NCI-H345 (cell line): Measurements from ENCODE around the gene PHOSPHO2.
"Not testable (repeated sequence)": the region's sequence is repeated elsewhere in the genome, so short reads cannot be mapped to it uniquely, and the experiment has no call there.

Experiments
- DNase-seq: peaks from one replicate; lab custom pipeline; 2025; lab: John Stamatoyannopoulos, UW

Gene PHOSPHO2

DNA sequence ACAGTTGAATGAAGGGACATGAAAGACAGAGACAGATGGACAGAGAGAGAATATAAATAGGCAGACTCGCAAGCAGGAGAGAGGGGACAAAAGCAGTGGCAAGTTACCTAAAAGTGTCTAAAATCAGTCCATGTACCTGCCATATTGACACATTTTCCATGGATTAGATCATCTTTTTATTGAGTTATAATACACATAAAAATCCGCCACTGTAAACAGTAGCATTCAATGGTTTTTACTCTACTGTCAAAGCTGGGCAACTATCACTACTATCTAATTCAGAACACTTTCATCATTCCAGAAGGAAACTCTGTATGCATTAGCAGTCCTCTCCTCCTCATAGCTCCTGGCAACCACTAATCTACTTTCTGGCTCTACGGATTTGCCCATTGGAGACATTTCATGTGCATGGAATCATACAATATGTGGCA lies 10.1 kb upstream of the PHOSPHO2 start:
- DNase-seq, result no peak

DNA sequence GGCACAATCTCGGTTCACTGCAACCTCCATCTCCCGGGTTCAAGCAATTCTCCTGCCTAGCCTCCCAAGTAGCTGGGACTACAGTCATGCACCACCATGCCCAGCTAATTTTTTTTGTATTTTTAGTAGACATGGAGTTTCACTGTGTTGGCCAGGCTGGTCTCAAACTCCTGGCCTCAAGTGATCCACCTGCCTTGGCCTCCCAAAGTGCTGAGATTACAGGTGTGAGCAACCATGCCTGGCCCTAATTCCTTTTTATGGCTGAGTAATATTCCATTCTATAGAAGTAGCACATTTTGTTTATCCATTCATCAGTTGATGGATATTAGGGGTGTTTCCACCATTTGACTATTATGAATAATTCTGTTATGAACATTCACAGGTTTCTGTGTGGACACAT lies 9.6 kb upstream of the PHOSPHO2 start:
- not testable (repeated sequence) for DNase-seq

DNA sequence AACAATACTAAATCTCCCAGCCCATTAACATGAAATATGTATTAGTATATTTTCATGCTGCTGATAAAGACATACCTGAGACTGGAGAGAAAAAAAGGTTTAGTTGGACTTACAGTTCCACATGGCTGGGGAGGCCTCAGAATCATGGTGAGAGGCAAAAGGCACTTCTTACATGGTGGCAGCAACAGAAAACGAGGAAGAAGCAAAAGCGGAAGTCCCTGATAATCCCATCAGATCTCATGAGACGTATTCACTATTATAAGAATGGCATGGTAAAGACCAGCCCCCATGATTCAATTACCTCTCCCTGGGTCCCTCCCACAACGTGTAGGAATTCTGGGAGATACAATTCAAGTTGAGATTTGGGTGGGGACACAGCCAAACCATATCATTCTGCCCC lies 7.4 kb upstream of the PHOSPHO2 start:
- not testable (repeated sequence) for DNase-seq

DNA sequence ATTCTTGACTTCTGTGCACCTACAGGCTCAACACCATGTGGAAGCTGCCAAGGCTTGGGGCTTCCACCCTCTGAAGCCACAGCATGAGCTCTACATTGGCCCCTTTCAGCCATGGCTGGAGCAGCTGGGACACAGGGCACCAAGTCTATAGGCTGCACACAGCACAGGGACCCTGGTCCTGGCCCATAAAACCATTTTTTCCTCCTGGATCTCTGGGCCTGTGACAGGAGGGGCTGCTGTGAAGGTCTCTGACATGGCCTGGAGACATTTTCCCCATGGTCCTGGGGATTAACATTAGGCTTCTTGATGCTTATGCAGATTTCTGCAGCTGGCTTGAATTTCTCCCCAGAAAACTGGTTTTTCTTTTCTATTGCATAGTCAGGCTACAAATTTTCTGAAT lies 6.3 kb upstream of the PHOSPHO2 start:
- not testable (repeated sequence) for DNase-seq

DNA sequence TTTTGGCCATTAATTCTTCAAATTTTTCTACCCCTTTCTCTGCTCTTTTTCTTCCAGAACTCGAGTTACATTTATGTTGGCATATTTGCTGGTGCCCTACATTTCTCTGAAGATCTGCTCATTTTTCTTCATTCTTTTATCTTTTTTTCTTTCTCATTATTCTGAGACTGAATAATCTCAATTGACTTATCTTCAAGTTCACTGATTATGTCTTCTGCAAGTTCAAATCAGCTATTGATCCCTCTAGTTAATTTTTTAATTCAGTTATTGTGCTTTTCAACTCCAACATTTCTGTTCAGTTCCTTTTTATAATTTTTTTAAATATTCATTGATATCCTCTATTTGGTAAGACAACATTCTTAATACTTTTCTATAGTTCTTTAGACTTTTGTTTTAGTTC lies 3.3 kb upstream of the PHOSPHO2 start:
- DNase-seq, result no peak

DNA sequence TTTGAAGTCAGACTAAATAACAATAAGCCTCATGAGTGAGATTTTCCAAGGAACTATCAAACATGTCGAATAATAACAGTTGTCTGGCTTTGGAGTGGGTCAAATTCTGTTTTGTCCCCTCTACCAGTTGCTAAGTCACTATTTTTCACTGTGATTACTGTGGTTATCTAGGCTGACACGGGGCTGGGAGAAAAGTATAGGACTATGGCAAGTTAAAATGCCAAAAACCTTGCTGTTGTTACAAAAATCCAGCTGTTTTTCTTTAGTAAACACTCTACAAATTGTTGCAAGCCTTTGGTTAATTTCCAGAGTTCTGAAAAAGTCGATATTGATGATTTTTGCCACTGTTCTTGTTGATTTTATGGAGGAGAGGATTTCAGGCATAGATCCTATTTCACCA lies 1.6 kb upstream of the PHOSPHO2 start:
- DNase-seq, result no peak

DNA sequence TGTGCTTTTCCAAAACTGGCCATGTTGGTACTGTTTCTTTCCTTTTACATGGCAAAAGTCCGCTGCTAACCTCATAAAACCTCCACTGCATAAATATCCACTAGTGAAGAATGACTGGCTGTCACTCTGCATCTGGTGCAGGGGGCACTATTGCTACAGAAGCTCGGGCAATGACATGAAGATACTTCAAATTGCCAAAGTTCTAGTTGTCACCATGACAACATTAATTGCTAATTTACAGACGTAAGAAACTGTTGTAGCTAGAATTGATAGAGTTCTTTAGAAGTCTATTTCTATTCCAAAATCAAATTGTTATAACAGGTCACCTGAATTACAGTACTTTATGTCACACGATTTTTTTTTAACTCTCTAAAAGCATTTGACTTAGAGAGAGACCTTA lies 909 bp upstream of the PHOSPHO2 start:
- DNase-seq, result peak; percentile 14

DNA sequence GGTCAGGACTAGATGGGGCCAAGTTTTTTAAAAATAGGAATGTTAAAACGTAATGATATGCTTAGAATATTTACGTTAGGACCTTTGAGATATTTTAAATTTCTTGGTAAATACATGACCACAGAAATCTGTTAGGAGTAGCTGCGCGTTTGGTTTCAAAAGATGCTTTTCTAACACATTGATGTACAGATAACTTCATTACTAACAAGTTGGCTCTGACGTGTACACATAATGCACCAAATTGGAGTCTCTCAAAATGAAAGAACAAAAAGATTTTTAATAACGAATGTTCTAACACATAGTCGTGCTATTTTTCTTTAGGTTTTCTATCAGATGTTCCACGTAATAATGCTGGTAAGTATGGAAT lies 608 bp downstream of the PHOSPHO2 start:
- no peak for DNase-seq

DNA sequence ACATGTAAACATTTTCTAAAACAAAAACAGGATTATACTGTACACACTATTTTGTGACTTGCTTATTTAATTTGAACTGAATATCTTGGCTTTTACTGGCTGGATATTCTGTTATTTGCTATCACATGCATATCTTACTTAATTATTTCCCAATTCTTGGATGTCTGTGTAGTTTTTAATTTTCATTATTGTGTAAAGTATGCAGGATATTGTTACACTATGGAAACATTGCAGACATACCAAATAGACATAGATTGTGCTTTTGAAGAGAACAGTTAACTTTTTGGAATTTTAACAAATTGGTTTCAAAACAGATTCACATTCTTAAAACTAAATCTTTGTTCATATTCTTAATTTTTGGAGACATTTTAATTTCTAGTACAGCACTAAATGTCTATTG lies 2.1 kb downstream of the PHOSPHO2 start:
- DNase-seq, result no peak

DNA sequence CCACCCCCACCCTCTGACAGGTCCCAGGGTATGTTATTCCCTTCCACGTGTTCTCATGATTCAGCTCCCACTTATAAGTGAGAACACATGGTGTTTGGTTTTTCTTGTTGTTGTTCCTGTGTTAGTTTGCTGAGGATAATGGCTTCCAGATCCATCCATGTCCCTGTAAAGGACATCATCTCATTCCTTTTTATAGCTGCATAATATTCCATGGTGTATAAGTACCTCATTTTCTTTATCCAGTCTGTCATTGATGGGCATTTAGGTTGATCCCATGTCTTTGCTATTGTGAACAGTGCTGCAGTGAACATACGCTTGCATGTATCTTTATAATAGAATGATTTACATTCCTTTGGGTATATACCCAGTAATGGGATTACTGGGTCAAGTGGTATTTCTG lies 4.9 kb downstream of the PHOSPHO2 start:
- not testable (repeated sequence) for DNase-seq

DNA sequence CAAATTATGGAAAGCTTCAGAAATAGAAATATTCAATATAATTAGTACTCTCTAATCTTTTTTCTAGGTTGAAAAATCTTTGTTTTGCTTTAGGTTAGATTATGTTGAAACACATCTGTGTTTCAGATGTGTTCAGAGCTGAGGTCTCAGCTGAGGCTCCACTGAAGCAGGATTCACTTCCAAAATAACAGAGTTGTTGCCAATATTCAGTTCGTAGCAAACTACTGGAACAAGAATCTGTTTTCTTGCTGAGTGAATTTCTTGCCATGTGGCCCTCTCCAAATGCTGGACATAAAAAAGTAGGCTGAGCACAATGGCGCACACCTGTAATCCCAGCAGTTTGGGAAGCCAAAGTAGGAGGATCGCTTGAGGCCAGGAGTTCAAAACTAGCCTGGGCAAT lies 8.7 kb downstream of the PHOSPHO2 start:
- DNase-seq, result no peak

DNA sequence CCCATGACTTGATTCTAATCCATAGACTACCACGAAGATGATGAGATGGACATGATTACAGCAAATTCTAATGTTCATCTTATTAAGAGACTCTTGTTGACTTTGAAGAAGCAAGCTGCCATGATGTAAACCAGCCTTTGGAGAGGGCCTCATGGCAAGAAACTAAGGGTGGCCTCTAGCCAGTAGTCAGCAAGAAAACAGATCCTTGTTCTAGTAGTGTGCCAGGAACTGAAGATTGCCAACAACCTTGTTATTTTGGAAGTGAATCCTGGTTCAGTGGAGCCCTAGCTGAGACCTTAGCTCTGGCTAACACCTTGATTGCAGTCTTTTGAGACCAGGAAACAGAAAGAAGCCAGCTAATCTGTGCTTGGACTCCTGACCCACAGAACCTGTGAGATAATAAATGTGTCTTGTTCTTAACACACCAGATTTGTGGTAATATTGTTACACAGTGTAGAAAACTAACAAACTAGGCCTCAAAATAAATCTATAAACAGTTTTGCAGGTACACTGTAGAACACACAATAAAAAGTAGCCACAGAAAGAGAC lies 10.0 kb downstream of the PHOSPHO2 start:
- no peak for DNase-seq

DNA sequence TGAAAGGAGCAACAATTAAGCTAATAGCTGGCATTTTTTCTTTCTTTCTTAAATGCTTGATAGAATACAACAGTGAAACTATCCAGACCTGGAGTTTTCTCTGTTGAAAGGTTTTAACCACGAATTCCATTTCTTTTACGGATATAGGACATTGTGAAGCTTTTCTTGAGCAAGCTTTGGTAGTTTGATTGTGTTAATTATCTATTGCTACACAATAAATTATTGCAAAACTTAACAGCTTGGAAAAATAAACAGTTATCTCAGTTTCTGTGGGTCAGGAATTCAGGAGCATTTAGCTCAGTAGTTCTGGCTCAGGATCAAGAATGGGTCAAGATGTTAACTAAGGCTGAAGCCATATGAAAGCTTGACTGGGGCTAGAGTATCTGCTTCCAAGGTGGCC lies 11.7 kb downstream of the PHOSPHO2 start:
- DNase-seq, result no peak

DNA sequence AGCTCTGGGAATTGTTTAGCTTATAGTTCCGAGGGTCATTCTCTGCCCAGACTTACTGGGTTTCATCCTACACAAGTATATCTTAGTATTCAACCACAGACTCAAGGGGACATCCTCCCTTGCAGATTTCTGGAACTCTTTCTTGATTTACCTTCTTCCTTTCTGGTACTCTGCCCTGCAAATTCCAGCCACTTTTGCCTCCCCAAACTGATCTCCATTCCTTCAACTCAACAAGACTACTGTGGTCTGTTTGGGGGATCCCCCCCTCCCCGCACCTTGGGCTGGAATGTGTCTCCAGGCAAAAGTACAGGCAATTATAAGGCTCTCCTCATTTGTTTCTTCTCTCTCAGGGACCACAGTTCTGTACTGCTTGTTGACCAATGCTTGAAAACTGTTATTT lies 13.4 kb downstream of the PHOSPHO2 start:
- DNase-seq, result no peak

DNA sequence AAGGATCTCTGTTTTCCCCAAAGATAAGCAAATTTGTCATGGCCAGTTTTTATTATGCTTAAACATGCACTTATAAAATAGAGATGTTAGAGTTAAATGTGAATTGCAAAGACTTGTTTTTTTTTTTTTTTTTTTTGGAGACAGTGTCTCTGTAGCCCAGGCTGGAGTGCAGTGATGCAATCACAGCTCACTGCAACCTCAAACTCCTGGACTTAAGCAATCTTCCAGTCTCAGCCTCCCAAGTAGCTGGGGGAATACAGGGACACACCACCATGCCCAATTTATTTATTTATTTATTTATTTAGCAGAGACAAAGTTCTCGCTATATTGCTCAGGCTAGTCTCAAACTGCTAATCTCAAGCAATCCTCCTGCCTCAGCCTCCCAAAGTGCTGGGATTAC lies 15.1 kb downstream of the PHOSPHO2 start:
- DNase-seq, result no peak

DNA sequence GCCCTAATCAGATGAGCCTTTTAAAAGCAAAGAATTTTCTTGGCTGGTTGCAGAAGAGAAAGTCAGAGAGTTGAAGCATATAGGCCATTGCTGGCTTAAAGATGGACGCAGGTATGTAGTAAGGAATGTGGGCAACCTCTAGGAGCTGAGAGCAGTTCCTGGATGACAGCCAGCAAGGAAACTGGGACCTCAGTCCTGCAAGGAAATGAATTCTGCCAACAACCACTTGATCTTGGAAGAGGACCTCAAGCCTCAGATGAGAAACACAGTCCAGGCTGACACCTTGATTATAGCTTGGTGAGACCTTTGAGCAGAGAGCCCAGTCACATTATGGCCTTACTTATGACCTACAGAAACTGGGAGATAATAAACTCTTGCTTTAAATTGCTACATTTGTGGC lies 15.7 kb downstream of the PHOSPHO2 start:
- DNase-seq, result no peak

DNA sequence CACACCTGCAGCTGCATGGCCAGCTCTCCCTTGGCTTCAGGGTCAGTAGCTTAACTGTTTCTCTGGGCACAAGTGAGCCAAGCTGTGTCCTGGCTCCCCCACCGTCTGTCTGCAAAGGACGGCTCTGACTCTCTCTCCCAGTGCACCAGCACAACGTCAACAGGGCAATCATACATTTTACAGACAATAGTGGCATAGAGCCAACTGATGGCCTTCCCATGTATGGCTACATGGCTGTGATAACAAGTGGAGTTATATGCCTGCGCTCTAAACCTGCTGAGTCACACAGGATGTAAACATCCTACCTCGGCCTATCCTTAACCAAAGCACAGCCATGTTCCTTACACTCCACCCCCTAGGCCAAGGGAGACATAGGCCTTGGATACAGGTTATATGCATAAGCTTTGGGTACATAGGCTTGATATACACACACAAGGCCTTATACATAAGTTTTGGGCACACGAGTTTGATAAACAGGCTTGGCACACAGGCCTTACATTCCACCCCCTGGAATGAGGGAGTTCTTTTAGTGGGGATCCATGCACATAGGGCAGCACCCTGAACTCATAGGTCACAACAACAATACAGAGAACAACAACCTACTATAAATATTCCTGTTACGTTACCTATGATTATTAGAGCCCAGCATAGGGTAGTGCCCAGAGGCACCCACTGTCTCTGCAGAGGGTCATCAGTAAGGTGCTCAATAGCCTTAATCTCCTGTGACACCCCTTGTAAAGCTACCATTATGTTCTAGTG lies 17.7 kb downstream of the PHOSPHO2 start:
- peak; percentile 75 for DNase-seq

DNA sequence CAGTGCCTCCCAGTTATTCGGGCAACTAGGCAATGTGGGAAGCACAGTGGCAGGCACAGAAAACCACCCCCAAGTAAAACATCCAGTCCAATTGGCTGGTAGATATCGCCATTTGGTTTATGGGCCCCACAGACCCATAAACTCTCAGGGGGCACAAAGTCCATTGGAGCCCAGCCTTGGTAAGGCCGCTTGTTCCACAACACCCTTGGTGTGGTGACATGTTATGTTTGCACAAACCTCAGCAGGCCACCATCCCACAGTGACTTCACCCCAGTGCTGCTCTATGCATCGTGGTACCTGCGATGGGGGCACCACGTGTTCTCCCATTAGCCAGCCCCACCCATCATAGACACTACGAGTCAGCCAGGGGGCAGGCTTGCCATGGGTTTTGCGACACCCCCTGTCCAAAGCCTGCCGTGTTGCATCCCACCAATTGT lies 18.5 kb downstream of the PHOSPHO2 start:
- DNase-seq, result no peak

DNA sequence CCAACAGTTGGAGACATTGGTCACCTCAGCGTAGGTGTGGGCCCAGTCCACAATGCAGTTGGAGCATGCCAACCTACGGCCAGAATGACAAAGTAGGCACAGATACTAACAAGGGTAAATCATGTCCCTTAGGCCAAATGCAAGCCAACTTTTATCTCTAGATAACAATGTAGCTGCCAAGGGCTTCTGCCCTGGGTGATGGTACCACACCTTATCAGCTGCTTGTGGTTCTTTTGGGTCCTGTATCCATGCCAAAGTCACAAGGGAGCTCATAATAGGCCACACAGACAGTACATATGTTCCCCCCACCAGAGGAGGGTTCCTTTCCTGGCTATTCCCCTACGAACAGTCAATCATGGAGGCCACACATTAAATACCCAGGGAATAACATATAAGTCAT lies 19.1 kb downstream of the PHOSPHO2 start:
- no peak for DNase-seq

DNA sequence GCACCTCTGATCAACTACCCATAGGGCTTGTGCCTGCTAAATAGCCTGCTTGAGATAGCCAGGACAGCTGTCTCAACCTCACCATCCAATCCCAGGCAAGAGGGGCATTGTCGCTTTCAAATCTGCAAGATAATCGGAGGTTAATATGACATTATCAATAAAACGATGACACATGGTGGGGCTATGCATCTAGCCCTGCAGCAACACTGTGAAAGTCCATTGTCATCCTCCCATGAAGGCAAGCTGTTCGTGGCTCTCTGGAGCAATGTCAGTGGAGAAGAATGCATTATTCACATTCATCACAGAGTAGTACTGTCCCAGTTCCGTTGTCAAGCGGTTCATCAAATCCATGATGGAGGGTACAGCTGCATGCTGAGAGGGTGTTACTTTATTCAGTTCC lies 20.4 kb downstream of the PHOSPHO2 start:
- no peak for DNase-seq

DNA sequence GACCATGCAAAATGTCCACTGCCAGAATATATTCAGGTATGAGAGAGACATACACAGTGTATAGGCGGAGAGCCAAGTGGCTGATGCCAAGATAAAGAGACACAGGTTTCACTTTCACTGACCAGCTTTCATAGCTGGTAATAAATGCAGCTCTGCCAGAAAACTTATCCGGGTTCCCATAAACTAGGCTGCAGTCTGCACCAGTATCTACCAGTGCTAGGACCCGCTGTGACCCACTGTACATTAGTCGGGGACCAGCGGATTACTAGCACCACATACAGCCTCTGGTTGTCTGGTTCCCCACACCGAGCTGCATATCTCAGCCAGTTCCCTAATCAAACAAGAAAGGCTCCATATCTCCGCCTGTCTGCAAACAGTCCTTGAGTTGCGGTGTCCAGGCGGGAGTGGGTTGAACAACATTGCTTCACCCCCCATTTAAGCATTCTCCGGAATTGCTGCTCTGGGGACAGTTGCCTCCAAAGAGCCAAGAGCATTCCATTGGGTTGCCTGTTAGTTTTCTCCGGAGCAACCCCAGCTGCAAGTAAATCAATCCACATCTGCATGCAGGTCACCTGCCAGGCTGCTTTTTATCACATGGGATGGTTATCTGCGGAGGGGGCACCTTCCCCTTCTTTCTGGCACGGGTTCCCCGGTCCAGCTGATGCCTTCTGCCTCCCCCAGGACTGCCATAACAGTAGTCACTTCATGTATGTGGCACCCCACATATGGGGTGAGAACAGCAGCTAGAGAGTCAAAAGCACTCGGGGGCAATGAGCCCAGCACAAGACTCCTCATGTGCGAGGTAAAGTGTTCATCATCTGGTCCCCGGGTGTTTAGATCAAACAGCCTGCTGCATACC lies 21.3 kb downstream of the PHOSPHO2 start:
- DNase-seq, result peak; percentile 29

DNA sequence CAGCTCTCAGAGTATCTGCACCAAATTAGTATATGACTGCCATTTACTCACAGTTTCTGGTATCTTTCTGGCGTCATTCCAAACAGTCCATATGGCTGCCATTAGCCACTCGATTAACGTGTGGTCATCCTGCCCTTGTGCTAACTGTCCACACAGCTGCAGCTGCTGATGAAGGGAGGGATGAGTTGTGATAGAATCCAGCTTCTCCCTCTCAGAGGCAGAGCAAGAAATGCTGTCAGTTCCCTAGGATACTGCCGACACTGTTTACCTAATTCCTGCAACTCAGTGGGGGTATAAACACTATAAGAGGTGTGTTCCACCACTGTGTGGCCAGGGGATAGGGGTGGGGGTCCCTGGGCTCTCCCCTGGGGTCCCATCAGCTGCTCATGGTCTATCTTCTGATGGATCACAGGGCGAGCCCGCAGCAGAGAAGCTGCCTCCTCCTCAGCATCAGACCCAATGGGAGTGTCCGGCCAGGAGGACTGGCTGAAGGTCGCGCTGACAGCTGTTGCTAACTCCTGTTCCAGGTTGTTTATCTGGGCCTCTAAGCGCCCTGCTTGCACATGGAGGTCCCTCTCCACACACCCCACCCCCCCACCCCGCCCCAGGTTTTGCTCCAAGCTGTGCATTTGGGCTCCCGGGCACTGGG lies 22.1 kb downstream of the PHOSPHO2 start:
- peak; percentile 27 for DNase-seq
